SH-SY5Y (cell line): Measurements from ENCODE around the gene TBX21.

Experiments used
- GATA2 ChIP-seq: IDR thresholded peaks from 2 replicates; pipeline ENCODE4 v1.6.1; 2011; ENCODE audit warnings: mild to moderate bottlenecking, low read depth, low read length
- GATA3 ChIP-seq: IDR thresholded peaks from 2 replicates; pipeline ENCODE4 v1.6.1; 2011; ENCODE audit warnings: low read depth, mild to moderate bottlenecking, low read length, moderate library complexity

- TF ChIP-seq GATA3 (no peak), GATA2 (no peak)
These were observed 45.7 kb upstream of the TBX21 start for GRCh38 chr17:47687328-47687690.
